HG02678 (cell line): ENCODE data around the gene CDH4.

Source experiments
- ATAC-seq: cut with Tn5 transposase; IDR thresholded peaks from one replicate; pipeline ENCODE4 v1.9.1; 2021; ENCODE audit warnings: mild to moderate bottlenecking, moderate library complexity; ENCODE audit not compliant: unreplicated experiment

CDH4 gene

GRCh38 chr20:61299618-61300017, 47.6 kb downstream of the CDH4 start:
- ATAC-seq: no peak

GRCh38 chr20:61300293-61300692, 48.2 kb downstream of the CDH4 start:
- ATAC-seq: no peak

- ATAC-seq: no peak
Measured at GRCh38 chr20:61300709-61301108, 48.6 kb downstream of the CDH4 start.

GRCh38 chr20:61301711-61302525, 49.9 kb downstream of the CDH4 start:
- no peak for ATAC-seq

GRCh38 chr20:61303217-61303616, 51.2 kb downstream of the CDH4 start:
- no peak for ATAC-seq

GRCh38 chr20:61303675-61304074, 51.6 kb downstream of the CDH4 start:
- no peak for ATAC-seq

GRCh38 chr20:61304750-61305149, 52.7 kb downstream of the CDH4 start:
- ATAC-seq: no peak

GRCh38 chr20:61306937-61307475, 54.9 kb downstream of the CDH4 start:
- no peak for ATAC-seq

- no peak for ATAC-seq
Measured at GRCh38 chr20:61307686-61308476, 55.8 kb downstream of the CDH4 start.

GRCh38 chr20:61308477-61308774, 56.4 kb downstream of the CDH4 start:
- no peak for ATAC-seq

GRCh38 chr20:61310954-61311353, 58.9 kb downstream of the CDH4 start:
- ATAC-seq: no peak

GRCh38 chr20:61311656-61312387, 59.8 kb downstream of the CDH4 start:
- ATAC-seq: no peak

- no peak for ATAC-seq
Measured at GRCh38 chr20:61312925-61313324, 60.9 kb downstream of the CDH4 start.

GRCh38 chr20:61313396-61313795, 61.3 kb downstream of the CDH4 start:
- no peak for ATAC-seq

GRCh38 chr20:61314326-61315010, 62.4 kb downstream of the CDH4 start:
- no peak for ATAC-seq

- ATAC-seq: no peak
Measured at GRCh38 chr20:61315319-61315718, 63.3 kb downstream of the CDH4 start.

GRCh38 chr20:61316346-61316745, 64.3 kb downstream of the CDH4 start:
- ATAC-seq: no peak

GRCh38 chr20:61317966-61318530, 66.0 kb downstream of the CDH4 start:
- no peak for ATAC-seq

- no peak for ATAC-seq
Measured at GRCh38 chr20:61320691-61321425, 68.8 kb downstream of the CDH4 start.

GRCh38 chr20:61321481-61321880, 69.4 kb downstream of the CDH4 start:
- ATAC-seq: no peak
